Measurements from ENCODE around the gene NFYA. TPM values are rescaled to one million over a fixed set of nuclear protein-coding genes. Genes with fewer than 3 reads are reported as not detected.
A peak's percentile ranks its signal among the peaks of the same experiment; 100 is the strongest.

NFYA gene
- total and polyA plus RNA-seq, 2 of the 13 experiments (the other 11 are each of a cell fraction or from before 2014, with no cell fraction given): 16.0 to 22.9 TPM

DNA sequence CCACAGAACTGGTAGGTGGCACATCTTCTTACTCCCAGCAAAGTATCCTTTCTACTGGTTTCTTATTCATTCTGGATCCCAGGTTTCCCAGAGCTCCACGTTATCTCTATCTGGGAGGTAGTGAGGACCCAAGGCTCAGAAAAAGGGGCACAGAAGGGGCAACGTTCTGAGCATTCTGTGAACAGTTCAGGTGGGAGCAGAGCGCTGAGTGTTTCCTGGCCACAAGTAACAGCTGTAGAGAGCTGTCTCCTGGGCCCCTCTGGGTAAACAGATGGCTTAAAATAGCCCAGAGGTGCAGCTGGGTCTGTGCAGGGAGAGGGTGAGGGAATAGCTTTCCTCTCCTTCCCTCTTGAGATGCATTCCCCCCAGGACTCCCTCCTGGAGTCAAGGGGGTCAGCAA, 17.6 kb upstream of the NFYA start (continued):
- TF ChIP-seq SMAD9 (CRISPR knock-in tag; IDR thresholded peaks at IDR 0.05) (0 out of 2 replicates have a peak, but pooled peaks have one; percentile 32), FOXK2 (IDR thresholded peaks at IDR 0.05) (no peak), E2F1 (CRISPR knock-in tag; IDR thresholded peaks at IDR 0.05) (no peak), POLR2AphosphoS2 (IDR thresholded peaks at IDR 0.05; ENCODE audit: low read depth, low read length) (no peak), PRDM10 (CRISPR knock-in tag; IDR thresholded peaks at IDR 0.05; ENCODE audit: low read depth) (no peak), ZNF607 (CRISPR knock-in tag; IDR thresholded peaks at IDR 0.05; ENCODE audit: borderline replicate concordance) (no peak), NFE2L1 (CRISPR knock-in tag; IDR thresholded peaks at IDR 0.05; ENCODE audit: borderline replicate concordance) (no peak), GLMP (CRISPR knock-in tag; IDR thresholded peaks at IDR 0.05; ENCODE audit: borderline replicate concordance) (no peak), CENPT (CRISPR knock-in tag; IDR thresholded peaks at IDR 0.05; ENCODE audit: low read depth) (no peak), POGZ (CRISPR knock-in tag; IDR thresholded peaks at IDR 0.05) (no peak), SRSF4 (IDR thresholded peaks at IDR 0.05; ENCODE audit: low read depth, low read length, poor library complexity, severe bottlenecking) (no peak), TBX2 (CRISPR knock-in tag; IDR thresholded peaks at IDR 0.05; ENCODE audit: borderline replicate concordance) (no peak; the same call in 1 of the 2 replicates), TRIM24 (CRISPR knock-in tag; IDR thresholded peaks at IDR 0.05) (no peak), ZNF790 (CRISPR knock-in tag; IDR thresholded peaks at IDR 0.05; ENCODE audit: borderline replicate concordance) (no peak), MIXL1 (CRISPR knock-in tag; IDR thresholded peaks at IDR 0.05) (no peak), GATAD1 (CRISPR knock-in tag; IDR thresholded peaks at IDR 0.05) (no peak), ZNF441 (CRISPR knock-in tag; IDR thresholded peaks at IDR 0.05; ENCODE audit: borderline replicate concordance) (no peak), PHB2 (IDR thresholded peaks at IDR 0.05; ENCODE audit: partially characterized antibody) (no peak)
- TF ChIP-seq, protein P1, sequence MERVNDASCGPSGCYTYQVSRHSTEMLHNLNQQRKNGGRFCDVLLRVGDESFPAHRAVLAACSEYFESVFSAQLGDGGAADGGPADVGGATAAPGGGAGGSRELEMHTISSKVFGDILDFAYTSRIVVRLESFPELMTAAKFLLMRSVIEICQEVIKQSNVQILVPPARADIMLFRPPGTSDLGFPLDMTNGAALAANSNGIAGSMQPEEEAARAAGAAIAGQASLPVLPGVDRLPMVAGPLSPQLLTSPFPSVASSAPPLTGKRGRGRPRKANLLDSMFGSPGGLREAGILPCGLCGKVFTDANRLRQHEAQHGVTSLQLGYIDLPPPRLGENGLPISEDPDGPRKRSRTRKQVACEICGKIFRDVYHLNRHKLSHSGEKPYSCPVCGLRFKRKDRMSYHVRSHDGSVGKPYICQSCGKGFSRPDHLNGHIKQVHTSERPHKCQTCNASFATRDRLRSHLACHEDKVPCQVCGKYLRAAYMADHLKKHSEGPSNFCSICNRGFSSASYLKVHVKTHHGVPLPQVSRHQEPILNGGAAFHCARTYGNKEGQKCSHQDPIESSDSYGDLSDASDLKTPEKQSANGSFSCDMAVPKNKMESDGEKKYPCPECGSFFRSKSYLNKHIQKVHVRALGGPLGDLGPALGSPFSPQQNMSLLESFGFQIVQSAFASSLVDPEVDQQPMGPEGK (CRISPR knock-in tag; IDR thresholded peaks at IDR 0.05): peak; percentile 43; the same call in 1 of the 2 replicates
- TF ChIP-seq, protein P2, sequence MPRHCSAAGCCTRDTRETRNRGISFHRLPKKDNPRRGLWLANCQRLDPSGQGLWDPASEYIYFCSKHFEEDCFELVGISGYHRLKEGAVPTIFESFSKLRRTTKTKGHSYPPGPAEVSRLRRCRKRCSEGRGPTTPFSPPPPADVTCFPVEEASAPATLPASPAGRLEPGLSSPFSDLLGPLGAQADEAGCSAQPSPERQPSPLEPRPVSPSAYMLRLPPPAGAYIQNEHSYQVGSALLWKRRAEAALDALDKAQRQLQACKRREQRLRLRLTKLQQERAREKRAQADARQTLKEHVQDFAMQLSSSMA (CRISPR knock-in tag; IDR thresholded peaks at IDR 0.05): no peak
